GM12874 (cell line): Measurements from ENCODE around the gene KLRF2.
A peak's percentile ranks its signal among the peaks of the same experiment; 100 is the strongest.

Experiments
- TF ChIP-seq, protein P1 (sequence below): IDR thresholded peaks from 2 replicates; pipeline ENCODE4 v1.5.1; 2011; ENCODE audit warnings: low read depth, mild to moderate bottlenecking, control low read depth, low read length, moderate library complexity; ENCODE audit not compliant: insufficient read depth

Gene KLRF2

DNA sequence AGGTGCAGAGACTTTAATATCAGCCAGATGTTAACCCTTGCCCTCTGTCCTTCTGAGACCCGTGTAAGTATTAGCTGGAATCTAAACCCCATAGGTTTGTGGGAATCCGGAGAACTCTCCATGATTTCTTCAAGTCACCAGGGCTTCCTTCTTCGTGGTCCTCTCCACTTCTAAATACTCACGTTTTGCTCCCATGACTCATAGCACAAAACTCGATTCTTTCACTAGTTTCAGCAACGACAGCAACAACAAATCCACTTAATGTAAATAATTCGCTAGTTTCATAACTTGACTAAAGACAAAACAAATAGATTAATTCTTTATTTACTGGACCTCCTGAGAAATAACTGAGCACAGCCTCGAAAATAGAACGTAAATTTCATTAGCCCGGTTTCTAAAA lies 55.3 kb downstream of the KLRF2 start:
- TF ChIP-seq, protein P1, sequence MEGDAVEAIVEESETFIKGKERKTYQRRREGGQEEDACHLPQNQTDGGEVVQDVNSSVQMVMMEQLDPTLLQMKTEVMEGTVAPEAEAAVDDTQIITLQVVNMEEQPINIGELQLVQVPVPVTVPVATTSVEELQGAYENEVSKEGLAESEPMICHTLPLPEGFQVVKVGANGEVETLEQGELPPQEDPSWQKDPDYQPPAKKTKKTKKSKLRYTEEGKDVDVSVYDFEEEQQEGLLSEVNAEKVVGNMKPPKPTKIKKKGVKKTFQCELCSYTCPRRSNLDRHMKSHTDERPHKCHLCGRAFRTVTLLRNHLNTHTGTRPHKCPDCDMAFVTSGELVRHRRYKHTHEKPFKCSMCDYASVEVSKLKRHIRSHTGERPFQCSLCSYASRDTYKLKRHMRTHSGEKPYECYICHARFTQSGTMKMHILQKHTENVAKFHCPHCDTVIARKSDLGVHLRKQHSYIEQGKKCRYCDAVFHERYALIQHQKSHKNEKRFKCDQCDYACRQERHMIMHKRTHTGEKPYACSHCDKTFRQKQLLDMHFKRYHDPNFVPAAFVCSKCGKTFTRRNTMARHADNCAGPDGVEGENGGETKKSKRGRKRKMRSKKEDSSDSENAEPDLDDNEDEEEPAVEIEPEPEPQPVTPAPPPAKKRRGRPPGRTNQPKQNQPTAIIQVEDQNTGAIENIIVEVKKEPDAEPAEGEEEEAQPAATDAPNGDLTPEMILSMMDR, result no peak

GRCh38 chr12:9940375-9940774 lies 59.1 kb downstream of the KLRF2 start:
- TF ChIP-seq, protein P1, result 0 out of 2 replicates have a peak, but pooled peaks have one; percentile 11

DNA sequence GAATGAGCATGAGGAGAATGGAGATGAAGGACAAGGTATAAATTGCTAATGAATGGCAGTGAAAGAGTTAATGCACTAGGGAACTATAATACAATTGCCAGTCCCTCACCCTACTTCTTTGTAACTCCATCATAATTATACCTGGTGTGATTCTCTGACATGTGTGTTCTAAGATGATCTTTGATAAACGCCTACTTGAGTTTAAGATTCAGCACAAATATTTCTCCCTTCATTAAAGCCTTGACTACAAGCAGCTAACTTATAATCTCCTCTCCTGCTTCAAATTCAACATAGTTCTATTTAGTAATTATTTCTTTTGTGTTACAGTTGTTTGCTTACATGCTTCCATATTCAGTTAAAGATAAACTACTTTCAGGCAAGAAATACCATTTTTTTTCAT lies 60.5 kb downstream of the KLRF2 start:
- TF ChIP-seq, protein P1, result no peak

GRCh38 chr12:9943240-9943639 lies 62.0 kb downstream of the KLRF2 start:
- TF ChIP-seq, protein P1, result no peak

GRCh38 chr12:9944391-9944790 lies 63.1 kb downstream of the KLRF2 start:
- TF ChIP-seq, protein P1, result no peak
